HG03342 (cell line): ENCODE data around the gene RGS9BP.
"Not testable (repeated sequence)": the region's sequence is repeated elsewhere in the genome, so short reads cannot be mapped to it uniquely, and the experiment has no call there.

Source experiments
- ATAC-seq: cut with Tn5 transposase; IDR thresholded peaks from one replicate; pipeline ENCODE4 v1.9.1; 2021; ENCODE audit warnings: mild to moderate bottlenecking, moderate library complexity; ENCODE audit not compliant: unreplicated experiment

Gene RGS9BP

GRCh38 chr19:32694851-32695250 is 19.2 kb downstream of the RGS9BP start:
- not testable (repeated sequence) for ATAC-seq

- ATAC-seq: not testable (repeated sequence)
Observed at GRCh38 chr19:32695506-32695905, 19.9 kb downstream of the RGS9BP start.

GRCh38 chr19:32696771-32697170 is 21.1 kb downstream of the RGS9BP start:
- ATAC-seq: not testable (repeated sequence)

GRCh38 chr19:32700129-32700528 is 24.5 kb downstream of the RGS9BP start:
- not testable (repeated sequence) for ATAC-seq

- no peak for ATAC-seq
Observed at GRCh38 chr19:32702010-32702409, 26.4 kb downstream of the RGS9BP start.

- not testable (repeated sequence) for ATAC-seq
Observed at GRCh38 chr19:32704006-32704405, 28.4 kb downstream of the RGS9BP start.

- no peak for ATAC-seq
Observed at GRCh38 chr19:32708457-32708856, 32.8 kb downstream of the RGS9BP start.

- ATAC-seq: no peak
Observed at GRCh38 chr19:32709032-32709431, 33.4 kb downstream of the RGS9BP start.

- no peak for ATAC-seq
Observed at GRCh38 chr19:32711747-32712146, 36.1 kb downstream of the RGS9BP start.

GRCh38 chr19:32716203-32716602 is 40.6 kb downstream of the RGS9BP start:
- ATAC-seq: not testable (repeated sequence)

GRCh38 chr19:32717496-32717895 is 41.8 kb downstream of the RGS9BP start:
- ATAC-seq: no peak

- ATAC-seq: no peak
Observed at GRCh38 chr19:32718286-32718685, 42.6 kb downstream of the RGS9BP start.

GRCh38 chr19:32719611-32720059 is 44.0 kb downstream of the RGS9BP start, which contains the start of gene TDRD12:
Gene TDRD12, plus strand, starts transcription at chr19:32719767. Its CDS starts 306 bp downstream, at chr19:32720073.
- ATAC-seq: no peak

- ATAC-seq: no peak
Observed at GRCh38 chr19:32720216-32720935, 44.7 kb downstream of the RGS9BP start.

GRCh38 chr19:32720936-32721250 is 45.2 kb downstream of the RGS9BP start:
- no peak for ATAC-seq
